Measurements from ENCODE around the gene CNIH4.

CNIH4 gene

DNA sequence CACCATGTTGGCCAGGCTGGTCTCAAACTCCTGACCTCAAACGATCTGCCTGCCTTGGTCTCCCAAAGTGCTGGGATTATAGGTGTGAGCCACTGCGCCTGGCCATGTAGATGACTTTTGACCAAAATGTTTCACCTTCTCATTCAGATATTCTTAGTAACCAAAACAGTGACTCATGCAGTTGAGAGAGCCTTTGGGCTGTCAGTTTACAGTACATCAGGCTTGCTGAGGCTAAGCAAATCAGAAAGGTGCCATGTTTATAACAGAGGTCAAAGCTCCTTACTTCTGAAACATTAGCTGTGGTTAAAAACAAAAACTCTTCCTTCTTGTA lies 21.0 kb downstream of the CNIH4 start:
- Histone ChIP-seq H3K27me3 (no peaks in the 10 kb centered on the region), H3K9me3 (no peaks in the 10 kb centered on the region), H3K4me1 (ENCODE audit: control insufficient read depth in 1 of 2, insufficient read depth in 1 of 2, low read depth in 1 of 2, low read length in 1 of 2) (peaks cover 56 to 63% of the 10 kb centered on the region in 2 experiments), H3K36me3 (peaks cover 41% of the 10 kb centered on the region), H3K27ac (peak overlapping the region; percentile 64), H3K4me3 (ENCODE audit: low read depth in 1 of 2, low read length in 1 of 2) (no peak overlapping the region)
- TF ChIP-seq, protein P1, sequence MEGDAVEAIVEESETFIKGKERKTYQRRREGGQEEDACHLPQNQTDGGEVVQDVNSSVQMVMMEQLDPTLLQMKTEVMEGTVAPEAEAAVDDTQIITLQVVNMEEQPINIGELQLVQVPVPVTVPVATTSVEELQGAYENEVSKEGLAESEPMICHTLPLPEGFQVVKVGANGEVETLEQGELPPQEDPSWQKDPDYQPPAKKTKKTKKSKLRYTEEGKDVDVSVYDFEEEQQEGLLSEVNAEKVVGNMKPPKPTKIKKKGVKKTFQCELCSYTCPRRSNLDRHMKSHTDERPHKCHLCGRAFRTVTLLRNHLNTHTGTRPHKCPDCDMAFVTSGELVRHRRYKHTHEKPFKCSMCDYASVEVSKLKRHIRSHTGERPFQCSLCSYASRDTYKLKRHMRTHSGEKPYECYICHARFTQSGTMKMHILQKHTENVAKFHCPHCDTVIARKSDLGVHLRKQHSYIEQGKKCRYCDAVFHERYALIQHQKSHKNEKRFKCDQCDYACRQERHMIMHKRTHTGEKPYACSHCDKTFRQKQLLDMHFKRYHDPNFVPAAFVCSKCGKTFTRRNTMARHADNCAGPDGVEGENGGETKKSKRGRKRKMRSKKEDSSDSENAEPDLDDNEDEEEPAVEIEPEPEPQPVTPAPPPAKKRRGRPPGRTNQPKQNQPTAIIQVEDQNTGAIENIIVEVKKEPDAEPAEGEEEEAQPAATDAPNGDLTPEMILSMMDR (IDR thresholded peaks at IDR 0.05), result no peak

GRCh38 chr1:224378855-224379631 lies 22.4 kb downstream of the CNIH4 start:
- H3K27me3 ChIP-seq, result no peaks in the 10 kb centered on the region
- H3K9me3 ChIP-seq, result no peaks in the 10 kb centered on the region
- peak overlapping the region; percentile 78 for H3K27ac ChIP-seq
- peaks cover 70 to 77% of the 10 kb centered on the region in 2 experiments for H3K4me1 ChIP-seq (ENCODE audit: control insufficient read depth in 1 of 2, insufficient read depth in 1 of 2, low read depth in 1 of 2, low read length in 1 of 2)
- H3K36me3 ChIP-seq, result peaks cover 30% of the 10 kb centered on the region
- peak overlapping the region in 1 of 2 experiments; percentile 42 for H3K4me3 ChIP-seq (ENCODE audit: low read depth in 1 of 2, low read length in 1 of 2)
- TF ChIP-seq, protein P1 (IDR thresholded peaks at IDR 0.05), result no peak

DNA sequence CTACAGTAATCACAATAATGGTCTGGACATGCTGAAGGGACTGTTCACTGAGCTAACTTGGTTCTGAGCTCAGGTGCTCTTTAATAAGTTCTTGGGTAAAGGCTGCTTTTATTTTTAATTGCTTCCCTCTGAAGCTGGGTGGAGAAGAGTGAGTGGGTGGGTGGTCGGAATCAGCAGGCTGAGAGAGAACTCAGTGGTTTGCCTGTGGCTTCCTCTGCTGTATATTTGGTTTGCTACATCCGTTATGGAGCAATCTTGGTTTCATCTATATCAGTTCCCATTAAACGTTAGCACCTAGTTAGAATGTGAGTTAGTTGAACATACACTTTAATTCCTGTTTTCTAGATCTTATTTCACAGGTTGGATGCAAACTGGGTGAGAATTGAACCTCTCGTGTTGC lies 23.3 kb downstream of the CNIH4 start:
- no peaks in the 10 kb centered on the region for H3K27me3 ChIP-seq
- H3K9me3 ChIP-seq, result no peaks in the 10 kb centered on the region
- H3K4me3 ChIP-seq (ENCODE audit: low read depth in 1 of 2, low read length in 1 of 2), result peak overlapping the region; percentile 20 to 42
- H3K27ac ChIP-seq, result peak overlapping the region; percentile 78
- TF ChIP-seq, protein P1 (IDR thresholded peaks at IDR 0.05), result no peak
- H3K4me1 ChIP-seq (ENCODE audit: control insufficient read depth in 1 of 2, insufficient read depth in 1 of 2, low read depth in 1 of 2, low read length in 1 of 2), result peaks cover 66 to 75% of the 10 kb centered on the region in 2 experiments
- H3K36me3 ChIP-seq, result peaks cover 32% of the 10 kb centered on the region

DNA sequence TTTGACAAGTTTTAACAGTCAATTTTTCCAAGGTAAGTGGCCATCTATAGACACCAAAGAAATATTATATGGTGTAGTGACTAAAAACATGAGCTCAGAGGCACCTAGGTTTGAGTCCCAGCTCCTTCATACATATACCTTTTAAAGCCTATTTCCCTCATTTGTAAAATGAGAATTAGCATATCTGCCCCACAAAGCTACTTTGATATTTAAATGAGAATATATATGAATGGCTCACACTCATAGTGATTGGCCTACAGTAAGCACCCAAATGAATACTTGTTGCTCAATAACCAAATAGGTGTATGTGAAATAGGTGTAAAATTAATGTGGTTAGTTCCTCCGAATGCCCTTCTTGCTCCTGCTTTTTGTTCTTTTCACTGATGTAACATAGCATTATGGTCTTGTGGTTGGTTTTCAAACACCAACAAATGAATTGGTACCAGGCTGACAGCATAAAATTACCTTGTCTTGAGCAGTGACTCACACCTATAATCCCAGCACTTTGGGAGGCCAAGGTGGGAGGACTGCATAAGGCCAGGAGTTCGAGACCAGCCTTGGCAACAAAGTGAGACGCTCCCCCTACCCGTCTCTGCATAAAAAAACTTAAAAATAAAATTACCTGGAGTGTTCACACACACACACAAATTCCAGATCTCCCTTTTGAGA lies 25.3 kb downstream of the CNIH4 start:
- Histone ChIP-seq H3K36me3 (peaks cover 32% of the 10 kb centered on the region), H3K9me3 (no peaks in the 10 kb centered on the region), H3K4me1 (ENCODE audit: control insufficient read depth in 1 of 2, insufficient read depth in 1 of 2, low read depth in 1 of 2, low read length in 1 of 2) (peaks cover 60 to 70% of the 10 kb centered on the region in 2 experiments), H3K27me3 (no peaks in the 10 kb centered on the region), H3K4me3 (ENCODE audit: low read depth in 1 of 2, low read length in 1 of 2) (no peak overlapping the region), H3K27ac (peak overlapping the region; percentile 69)
- TF ChIP-seq, protein P1 (IDR thresholded peaks at IDR 0.05), result no peak

DNA sequence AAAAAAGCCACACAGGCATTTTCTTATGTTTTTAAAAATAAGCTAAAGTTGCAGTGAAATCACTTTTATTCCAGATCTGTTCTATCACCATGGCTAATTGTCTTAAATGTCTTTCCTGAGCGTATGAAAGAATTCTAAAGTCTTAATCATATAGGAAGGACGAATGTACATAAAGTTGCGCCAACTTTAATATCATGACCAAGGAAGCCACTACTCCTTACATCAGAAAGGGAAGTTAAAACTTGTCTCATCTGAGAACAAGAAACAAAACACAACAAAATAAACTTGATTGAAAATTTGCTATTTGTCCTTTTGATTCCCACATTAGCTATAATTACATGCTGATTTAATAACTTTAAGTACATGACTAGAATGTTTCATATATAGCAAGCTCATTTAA lies 26.5 kb downstream of the CNIH4 start:
- no peaks in the 10 kb centered on the region for H3K27me3 ChIP-seq
- peaks cover 43% of the 10 kb centered on the region for H3K36me3 ChIP-seq
- no peak overlapping the region for H3K4me3 ChIP-seq (ENCODE audit: low read depth in 1 of 2, low read length in 1 of 2)
- peak overlapping the region; percentile 69 for H3K27ac ChIP-seq
- no peaks in the 10 kb centered on the region for H3K9me3 ChIP-seq
- TF ChIP-seq, protein P1 (IDR thresholded peaks at IDR 0.05), result no peak
- peaks cover 50 to 61% of the 10 kb centered on the region in 2 experiments for H3K4me1 ChIP-seq (ENCODE audit: control insufficient read depth in 1 of 2, insufficient read depth in 1 of 2, low read depth in 1 of 2, low read length in 1 of 2)
